Keratinocyte (primary cell): ENCODE results near the gene FARP1.

Source experiments
- EZH2 ChIP-seq: IDR thresholded peaks from one replicate; pipeline ENCODE4 v1.6.1; 2012; ENCODE audit warnings: inconsistent platforms, mild to moderate bottlenecking, low read length, moderate library complexity
- TF ChIP-seq, protein P1 (sequence below), 3 experiments: IDR thresholded peaks in 1 of 3; conservative IDR thresholded peaks in 1 of 3; optimal IDR thresholded peaks in 1 of 3; 2 replicates in 2 of 3; 3 replicates in 1 of 3; pipeline versions ENCODE3 to v1.5.1; 2011; ENCODE audit warnings: low read length in 3 of 3, mild to moderate bottlenecking in 3 of 3, moderate library complexity in 2 of 3, control low read depth in 1 of 3, inconsistent platforms in 1 of 3; ENCODE audit not compliant: insufficient read depth in 2 of 3; ENCODE audit errors: extremely low read depth in 1 of 3

DNA sequence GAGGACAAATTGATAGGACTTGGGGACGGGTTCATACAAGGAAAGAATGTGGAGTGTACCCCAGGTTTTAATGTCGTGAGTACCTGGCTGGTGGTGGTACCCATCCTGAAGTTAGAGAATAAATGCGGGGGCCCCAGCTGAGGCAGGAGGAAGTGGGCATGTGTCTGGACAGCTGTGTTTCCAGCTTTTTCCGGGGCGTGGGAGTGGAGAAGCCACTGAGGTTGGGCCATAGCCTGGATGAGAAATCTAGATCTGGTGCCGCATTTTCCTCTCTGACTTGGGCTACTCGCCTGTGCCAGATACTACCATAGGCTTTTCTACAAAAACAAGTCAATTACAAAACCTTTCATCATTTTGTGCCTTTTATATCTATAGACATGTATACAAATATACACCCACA is 286.6 kb downstream of the FARP1 start:
- TF ChIP-seq, protein P1, sequence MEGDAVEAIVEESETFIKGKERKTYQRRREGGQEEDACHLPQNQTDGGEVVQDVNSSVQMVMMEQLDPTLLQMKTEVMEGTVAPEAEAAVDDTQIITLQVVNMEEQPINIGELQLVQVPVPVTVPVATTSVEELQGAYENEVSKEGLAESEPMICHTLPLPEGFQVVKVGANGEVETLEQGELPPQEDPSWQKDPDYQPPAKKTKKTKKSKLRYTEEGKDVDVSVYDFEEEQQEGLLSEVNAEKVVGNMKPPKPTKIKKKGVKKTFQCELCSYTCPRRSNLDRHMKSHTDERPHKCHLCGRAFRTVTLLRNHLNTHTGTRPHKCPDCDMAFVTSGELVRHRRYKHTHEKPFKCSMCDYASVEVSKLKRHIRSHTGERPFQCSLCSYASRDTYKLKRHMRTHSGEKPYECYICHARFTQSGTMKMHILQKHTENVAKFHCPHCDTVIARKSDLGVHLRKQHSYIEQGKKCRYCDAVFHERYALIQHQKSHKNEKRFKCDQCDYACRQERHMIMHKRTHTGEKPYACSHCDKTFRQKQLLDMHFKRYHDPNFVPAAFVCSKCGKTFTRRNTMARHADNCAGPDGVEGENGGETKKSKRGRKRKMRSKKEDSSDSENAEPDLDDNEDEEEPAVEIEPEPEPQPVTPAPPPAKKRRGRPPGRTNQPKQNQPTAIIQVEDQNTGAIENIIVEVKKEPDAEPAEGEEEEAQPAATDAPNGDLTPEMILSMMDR (optimal IDR thresholded peaks at IDR 0.05 in 1 of 3, IDR thresholded peaks at IDR 0.05 in 1 of 3, conservative IDR thresholded peaks at IDR 0.05 in 1 of 3; ENCODE audit: extremely low read depth in 1 of 3, insufficient read depth in 2 of 3, low read length in 3 of 3), result no peak
- TF ChIP-seq EZH2, result no peak
